ENCODE data around the gene LAMA2. TPM values are rescaled to one million over a fixed set of nuclear protein-coding genes. Genes with fewer than 3 reads are reported as not detected.

The LAMA2 gene
- total and polyA plus RNA-seq, 2 experiments from 2014 or later: 0.91 to 6.4 TPM

- TF ChIP-seq ZNF462 (CRISPR knock-in tag; IDR thresholded peaks at IDR 0.05) (no peak), ZNF331 (CRISPR knock-in tag; IDR thresholded peaks at IDR 0.05; ENCODE audit: low read depth) (no peak), NANOG (IDR thresholded peaks at IDR 0.05; ENCODE audit: borderline replicate concordance) (no peak), POLR2AphosphoS5 (IDR thresholded peaks at IDR 0.05; ENCODE audit: low read depth) (no peak), CTCF (conservative IDR thresholded peaks at IDR 0.05; ENCODE audit: low read depth in 2 of 2) (no peak), ETS1 (IDR thresholded peaks at IDR 0.05) (no peak)
Observed at GRCh38 chr6:128979071-128979470, 96.1 kb downstream of the LAMA2 start (continued).

GRCh38 chr6:128981716-128982115, 98.8 kb downstream of the LAMA2 start:
- H4K20me1 ChIP-seq (replicated peaks; ENCODE audit: insufficient read depth): no peaks in the 10 kb centered on the region
- ATAC-seq: no peak
- no peak overlapping the region for H3K27ac Mint-ChIP-seq
- no peak for TF ChIP-seq NANOG (IDR thresholded peaks at IDR 0.05; ENCODE audit: borderline replicate concordance)
- no peak for TF ChIP-seq EZH2 (IDR thresholded peaks at IDR 0.05; ENCODE audit: low read depth, unreplicated experiment)
- no peak for TF ChIP-seq CTCF (conservative IDR thresholded peaks at IDR 0.05; ENCODE audit: low read depth in 2 of 2)
- TF ChIP-seq REST (IDR thresholded peaks at IDR 0.05; ENCODE audit: unreplicated experiment): no peak
- TF ChIP-seq EZH2phosphoT487 (IDR thresholded peaks at IDR 0.05; ENCODE audit: unreplicated experiment): no peak
- TF ChIP-seq CREB1 (CRISPR knock-in tag; IDR thresholded peaks at IDR 0.05; ENCODE audit: low read depth): no peak

More at GRCh38 chr6:128981716-128982115, 98.8 kb downstream of the LAMA2 start:
- Histone ChIP-seq H3K36me3 (ENCODE audit: insufficient read depth) (no peaks in the 10 kb centered on the region), H3K4me1 (ENCODE audit: insufficient read depth) (no peaks in the 10 kb centered on the region), H3K27me3 (ENCODE audit: insufficient read depth) (no peaks in the 10 kb centered on the region), H3F3A (replicated peaks; ENCODE audit: low read depth) (no peaks in the 10 kb centered on the region), H2AFZ (no peak overlapping the region), H3K79me2 (replicated peaks; ENCODE audit: insufficient read depth) (no peaks in the 10 kb centered on the region), H3K27ac (ENCODE audit: low read depth) (no peak overlapping the region), H3K4me2 (no peak overlapping the region), H3K9me2 (ENCODE audit: insufficient read depth) (no peaks in the 10 kb centered on the region), H3K4me3 (no peak overlapping the region)
- Mint-ChIP-seq H3K9me3 (no peaks in the 10 kb centered on the region), H3K36me3 (ENCODE audit: low read depth) (no peaks in the 10 kb centered on the region), H3K27me3 (ENCODE audit: insufficient read depth, low read depth, poor library complexity) (peaks cover 2% of the 10 kb centered on the region), H3K4me3 (no peak overlapping the region), H3K4me1 (no peaks in the 10 kb centered on the region)
- no peak for DNase-seq (ENCODE audit: low spot score)
